GM12873 (cell line): ENCODE data around the gene HOXA6.

Experiments used
- TF ChIP-seq, protein P1 (sequence below): IDR thresholded peaks from 2 replicates; pipeline ENCODE4 v1.5.1; 2012; ENCODE audit warnings: low read depth, mild to moderate bottlenecking, moderate library complexity, low read length, control low read depth; ENCODE audit not compliant: insufficient read depth; ENCODE audit errors: missing control alignments

The HOXA6 gene

DNA sequence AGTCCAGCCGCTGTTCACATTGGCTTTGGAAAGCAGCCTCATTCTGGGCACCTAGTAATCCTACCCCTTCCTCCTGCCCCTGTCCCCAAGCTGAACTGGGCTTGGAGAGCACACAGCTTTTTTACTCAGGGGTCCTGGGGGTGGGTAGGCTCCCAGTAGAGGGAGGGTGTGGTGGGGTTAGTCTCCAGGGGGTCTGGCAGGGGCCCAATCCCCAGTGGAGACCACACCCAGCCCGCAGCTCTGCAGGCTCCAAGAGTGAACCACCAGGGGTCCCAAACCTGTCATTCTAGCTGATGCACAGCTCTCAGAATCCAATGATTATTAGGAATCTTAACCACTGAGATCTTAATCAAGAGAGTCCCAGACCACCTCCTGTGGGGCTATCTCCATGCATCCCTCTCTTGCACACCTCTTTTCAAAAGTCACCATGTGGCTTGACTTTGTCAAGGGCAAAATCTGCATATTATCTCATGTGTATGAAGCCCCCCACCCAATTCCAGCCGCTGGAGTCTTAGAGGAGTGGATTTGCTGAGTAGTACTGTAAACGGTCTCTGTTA is 34.8 kb upstream of the HOXA6 start:
- TF ChIP-seq, protein P1, sequence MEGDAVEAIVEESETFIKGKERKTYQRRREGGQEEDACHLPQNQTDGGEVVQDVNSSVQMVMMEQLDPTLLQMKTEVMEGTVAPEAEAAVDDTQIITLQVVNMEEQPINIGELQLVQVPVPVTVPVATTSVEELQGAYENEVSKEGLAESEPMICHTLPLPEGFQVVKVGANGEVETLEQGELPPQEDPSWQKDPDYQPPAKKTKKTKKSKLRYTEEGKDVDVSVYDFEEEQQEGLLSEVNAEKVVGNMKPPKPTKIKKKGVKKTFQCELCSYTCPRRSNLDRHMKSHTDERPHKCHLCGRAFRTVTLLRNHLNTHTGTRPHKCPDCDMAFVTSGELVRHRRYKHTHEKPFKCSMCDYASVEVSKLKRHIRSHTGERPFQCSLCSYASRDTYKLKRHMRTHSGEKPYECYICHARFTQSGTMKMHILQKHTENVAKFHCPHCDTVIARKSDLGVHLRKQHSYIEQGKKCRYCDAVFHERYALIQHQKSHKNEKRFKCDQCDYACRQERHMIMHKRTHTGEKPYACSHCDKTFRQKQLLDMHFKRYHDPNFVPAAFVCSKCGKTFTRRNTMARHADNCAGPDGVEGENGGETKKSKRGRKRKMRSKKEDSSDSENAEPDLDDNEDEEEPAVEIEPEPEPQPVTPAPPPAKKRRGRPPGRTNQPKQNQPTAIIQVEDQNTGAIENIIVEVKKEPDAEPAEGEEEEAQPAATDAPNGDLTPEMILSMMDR, result no peak

- TF ChIP-seq, protein P1, result no peak
These were observed 34.3 kb upstream of the HOXA6 start for GRCh38 chr7:27181795-27182275.

DNA sequence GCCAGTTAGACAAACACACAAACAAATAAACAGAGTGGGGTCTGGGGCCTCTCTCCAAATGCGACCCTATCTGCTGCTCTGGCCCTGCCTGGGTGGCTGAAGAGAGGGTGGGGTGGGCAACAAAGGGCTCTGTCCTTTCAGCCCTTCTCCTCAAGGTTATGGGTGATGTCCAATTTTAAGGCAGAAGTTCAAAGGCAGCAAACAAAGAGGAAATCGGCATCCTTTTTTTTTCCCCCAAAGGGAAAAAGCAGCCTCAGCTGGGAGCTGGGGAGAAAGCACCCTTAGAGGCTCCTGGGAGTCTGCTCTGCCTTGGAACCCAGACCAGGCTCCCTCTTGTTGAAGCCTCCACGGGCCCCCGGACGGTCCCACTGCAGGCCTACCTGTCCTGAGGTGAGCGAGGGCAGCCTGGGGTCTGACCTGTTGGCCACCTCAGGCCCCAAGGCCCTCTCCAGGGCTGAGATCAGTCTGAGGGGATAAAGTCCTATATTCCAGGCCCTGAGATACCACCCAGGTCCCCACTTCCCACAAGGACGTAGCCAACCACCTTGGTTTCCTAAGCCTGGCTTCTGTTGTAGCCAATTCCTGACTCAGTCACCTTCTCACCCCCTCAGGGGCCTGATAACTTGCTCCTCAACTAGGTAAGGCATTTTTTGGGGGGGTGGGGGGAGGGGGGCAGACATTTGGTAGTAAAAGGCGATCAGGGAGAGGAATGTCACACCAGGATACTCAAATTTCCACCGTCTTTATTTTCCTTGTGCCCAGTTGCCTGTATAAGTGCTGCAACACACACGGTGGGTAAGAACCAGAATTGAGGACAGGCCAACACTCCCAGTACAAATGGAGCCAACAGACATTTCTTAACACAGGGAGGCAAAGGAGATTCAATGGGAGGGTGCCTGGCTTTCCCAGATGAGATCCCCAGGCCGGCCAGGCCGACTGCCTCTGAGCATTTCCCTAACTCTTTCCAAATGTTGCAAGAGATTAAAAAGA is 33.2 kb upstream of the HOXA6 start:
- TF ChIP-seq, protein P1, result no peak

DNA sequence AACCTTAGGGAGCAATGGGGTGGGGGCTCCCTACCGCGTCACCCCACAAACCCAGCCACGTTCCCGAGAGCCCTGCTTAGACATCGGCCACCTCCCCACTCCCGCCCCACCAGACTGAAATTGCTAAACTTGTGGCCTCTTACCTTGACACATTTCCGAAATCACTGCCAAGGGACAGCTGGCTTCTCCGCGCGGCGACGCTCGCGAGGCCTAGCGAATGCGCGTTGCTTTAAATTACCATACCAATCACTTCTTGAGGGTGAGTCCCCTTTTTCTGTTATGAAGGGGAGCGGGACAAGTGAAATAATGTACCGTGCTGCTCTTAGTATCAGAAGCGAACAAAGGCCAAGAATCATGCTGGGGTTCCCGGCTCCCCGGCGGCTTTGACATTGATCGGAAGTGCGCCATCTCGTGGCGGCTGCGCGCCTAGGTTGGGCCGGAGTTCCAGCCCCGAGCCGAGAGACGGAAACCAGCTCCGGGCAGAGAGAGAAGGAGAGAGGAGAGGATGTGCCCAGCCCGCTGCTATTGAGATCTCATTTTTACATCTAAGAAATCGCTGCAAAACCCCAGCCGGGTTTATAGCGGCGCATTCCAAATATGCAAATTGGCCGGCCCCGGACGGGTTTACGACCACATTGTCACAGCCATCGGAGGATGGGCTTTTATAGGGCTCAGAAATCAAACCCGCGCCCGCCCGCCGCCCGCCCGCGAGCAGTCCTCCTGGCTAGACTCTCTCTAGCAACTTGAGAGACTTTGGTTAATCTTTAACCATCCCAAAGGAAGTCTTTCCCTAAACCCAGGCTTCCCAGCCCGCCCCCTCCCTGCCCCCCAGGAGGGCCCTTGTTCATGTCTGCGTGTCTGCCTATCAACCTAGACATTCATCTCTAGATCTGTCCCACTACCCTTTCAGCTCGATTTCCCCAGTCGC is 32.2 kb upstream of the HOXA6 start:
- TF ChIP-seq, protein P1, result peak; percentile 63

- TF ChIP-seq, protein P1, result no peak
These were observed 31.5 kb upstream of the HOXA6 start for GRCh38 chr7:27179030-27179429.

DNA sequence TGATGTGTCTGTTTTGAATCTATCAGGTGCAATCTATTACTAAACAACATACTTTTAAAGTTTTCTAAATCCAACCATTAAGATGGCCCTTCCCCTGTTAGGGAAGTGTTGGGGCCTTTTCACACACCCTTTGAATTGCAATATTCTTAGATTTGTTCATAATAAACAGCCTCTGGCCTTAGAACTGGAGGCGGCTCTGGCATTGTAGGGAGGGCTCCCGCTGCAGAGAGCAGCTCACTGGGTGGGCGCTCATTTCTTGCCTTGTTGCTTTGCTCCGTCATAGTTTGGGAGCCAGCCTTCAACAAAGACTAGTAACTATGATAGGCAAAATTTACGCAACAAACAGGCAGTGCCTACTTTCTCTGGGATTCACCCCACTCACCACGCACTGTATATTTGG is 30.8 kb upstream of the HOXA6 start:
- TF ChIP-seq, protein P1, result no peak
